Ectodermal cell (in vitro differentiated cells): ENCODE measurements around the gene TSC22D1.
"Not testable (repeated sequence)": the region's sequence is repeated elsewhere in the genome, so short reads cannot be mapped to it uniquely, and the experiment has no call there.

Experiments used
- H3K27ac ChIP-seq: 2 replicates; pipeline ENCODE4 v1.7.0; 2013; ENCODE audit warnings: mild to moderate bottlenecking, low read depth, low read length; ENCODE audit not compliant: insufficient read depth, poor library complexity, severe bottlenecking
- H3K27me3 ChIP-seq: 2 replicates; pipeline ENCODE4 v1.7.0; 2013; ENCODE audit warnings: mild to moderate bottlenecking, low read length; ENCODE audit not compliant: insufficient read depth, control insufficient read depth, poor library complexity, severe bottlenecking
- H3K36me3 ChIP-seq: one replicate; pipeline ENCODE4 v1.7.0; 2013; ENCODE audit warnings: low read length; ENCODE audit not compliant: control insufficient read depth, insufficient read depth
- H3K4me1 ChIP-seq: one replicate; pipeline ENCODE4 v1.7.0; 2013; ENCODE audit warnings: low read length; ENCODE audit not compliant: control insufficient read depth, insufficient read depth
- H3K4me3 ChIP-seq: 2 replicates; pipeline ENCODE4 v1.7.0; 2013; ENCODE audit warnings: low read depth, low read length, control low read depth; ENCODE audit not compliant: insufficient read depth
- H3K9me3 ChIP-seq: 2 replicates; pipeline ENCODE4 v1.7.0; 2013; ENCODE audit warnings: mild to moderate bottlenecking, low read length, moderate library complexity; ENCODE audit not compliant: control insufficient read depth
- WGBS, 2 experiments: methylation state at CpG; one replicate each; pipeline ENCODE4 v1.1.7; 2013; ENCODE audit warnings: missing lambda C conversion rate in 2 of 2; 5-methylcytosine and 5-hydroxymethylcytosine counted together

TSC22D1 gene

GRCh38 chr13:44593861-44594592 is 17.9 kb upstream of the TSC22D1 start:
- H3K4me3 ChIP-seq, H3K27ac ChIP-seq, H3K9me3 ChIP-seq, H3K36me3 ChIP-seq, H3K4me1 ChIP-seq, H3K27me3 ChIP-seq: not testable (repeated sequence)
- WGBS, 2 experiments = 94 to 95% methylated on average over 20 of the region's 20 CpGs

GRCh38 chr13:44592216-44592847 is 16.2 kb upstream of the TSC22D1 start:
- H3K27ac ChIP-seq = no peak overlapping the region
- H3K4me1 ChIP-seq = no peaks in the 10 kb centered on the region
- 91% methylated on average over 6 of the region's 6 CpGs for WGBS, 2 experiments
- H3K27me3 ChIP-seq = no peaks in the 10 kb centered on the region
- no peaks in the 10 kb centered on the region for H3K36me3 ChIP-seq
- H3K4me3 ChIP-seq = no peak overlapping the region
- H3K9me3 ChIP-seq = no peaks in the 10 kb centered on the region

GRCh38 chr13:44591316-44591715 is 15.2 kb upstream of the TSC22D1 start:
- Histone ChIP-seq H3K9me3 (no peaks in the 10 kb centered on the region), H3K27ac (no peak overlapping the region), H3K36me3 (no peaks in the 10 kb centered on the region), H3K4me1 (no peaks in the 10 kb centered on the region), H3K27me3 (no peaks in the 10 kb centered on the region), H3K4me3 (no peak overlapping the region)
- 93 to 94% methylated on average over 15 of the region's 15 CpGs for WGBS, 2 experiments

- Histone ChIP-seq H3K27ac (no peak overlapping the region), H3K27me3 (no peaks in the 10 kb centered on the region), H3K9me3 (no peaks in the 10 kb centered on the region), H3K4me1 (peaks cover 8% of the 10 kb centered on the region), H3K4me3 (no peak overlapping the region), H3K36me3 (no peaks in the 10 kb centered on the region)
- 92 to 95% methylated on average over 3 of the region's 3 CpGs for WGBS, 2 experiments
These were observed 7.0 kb upstream of the TSC22D1 start for GRCh38 chr13:44583137-44583536.

GRCh38 chr13:44578067-44578400 is 1.9 kb upstream of the TSC22D1 start:
- peak overlapping the region; percentile 100 for H3K27ac ChIP-seq
- H3K4me3 ChIP-seq = peak overlapping the region; percentile 86
- no peaks in the 10 kb centered on the region for H3K9me3 ChIP-seq
- H3K27me3 ChIP-seq = no peaks in the 10 kb centered on the region
- peaks cover 27% of the 10 kb centered on the region for H3K4me1 ChIP-seq
- 1% methylated on average over 15 of the region's 15 CpGs for WGBS, 2 experiments
- peaks cover 4% of the 10 kb centered on the region for H3K36me3 ChIP-seq

GRCh38 chr13:44577236-44578066 is 1.3 kb upstream of the TSC22D1 start:
- 0 to 1% methylated on average over 94 of the region's 94 CpGs for WGBS, 2 experiments
- H3K36me3 ChIP-seq = peaks cover 4% of the 10 kb centered on the region
- no peaks in the 10 kb centered on the region for H3K9me3 ChIP-seq
- H3K27me3 ChIP-seq = no peaks in the 10 kb centered on the region
- peak overlapping the region; percentile 86 for H3K4me3 ChIP-seq
- H3K4me1 ChIP-seq = peaks cover 27% of the 10 kb centered on the region
- H3K27ac ChIP-seq = peak overlapping the region; percentile 100

- Histone ChIP-seq H3K9me3 (no peaks in the 10 kb centered on the region), H3K4me3 (peak overlapping the region; percentile 86), H3K27ac (peak overlapping the region; percentile 89), H3K36me3 (peaks cover 4% of the 10 kb centered on the region), H3K27me3 (no peaks in the 10 kb centered on the region), H3K4me1 (peaks cover 27% of the 10 kb centered on the region)
- 0% methylated on average over 110 to 111 of the region's 111 CpGs for WGBS, 2 experiments
These were observed 463 bp upstream of the TSC22D1 start for GRCh38 chr13:44576351-44577235.

GRCh38 chr13:44575035-44575434 is 1.1 kb downstream of the TSC22D1 start:
- Histone ChIP-seq H3K27ac (no peak overlapping the region), H3K27me3 (no peaks in the 10 kb centered on the region), H3K4me3 (peak overlapping the region; percentile 86), H3K36me3 (peaks cover 4% of the 10 kb centered on the region), H3K9me3 (no peaks in the 10 kb centered on the region), H3K4me1 (peaks cover 27% of the 10 kb centered on the region)
- 94 to 100% methylated on average over 1 of the region's 1 CpG for WGBS, 2 experiments

GRCh38 chr13:44574466-44574855 is 1.7 kb downstream of the TSC22D1 start:
- H3K27ac ChIP-seq = no peak overlapping the region
- peaks cover 24% of the 10 kb centered on the region for H3K4me1 ChIP-seq
- 78 to 79% methylated on average over 1 of the region's 1 CpG for WGBS, 2 experiments
- H3K4me3 ChIP-seq = peak overlapping the region; percentile 86
- peaks cover 4% of the 10 kb centered on the region for H3K36me3 ChIP-seq
- no peaks in the 10 kb centered on the region for H3K27me3 ChIP-seq
- H3K9me3 ChIP-seq = no peaks in the 10 kb centered on the region
